HepG2 (cell line): ENCODE data around the gene MEGF6. TPM values are rescaled to one million over a fixed set of nuclear protein-coding genes. Genes with fewer than 3 reads are reported as not detected.

ENCODE experiments used
- DNMT1 ChIP-seq: sonication (generic); formaldehyde crosslinking; IDR thresholded peaks from 2 replicates; pipeline ENCODE4 v1.5.1; 2020; ENCODE audit warnings: mild to moderate bottlenecking, missing genetic modification reagents
- GTF2F1 ChIP-seq: fragments of 150-350 bp; IDR thresholded peaks from 2 replicates; pipeline ENCODE4 v1.6.1; 2014; ENCODE audit warnings: low read length
- HINFP ChIP-seq: sonication (generic); formaldehyde crosslinking; IDR thresholded peaks from 2 replicates; pipeline ENCODE4 v1.4.0; 2020; ENCODE audit warnings: low read depth, mild to moderate bottlenecking, missing genetic modification reagents
- HOXA7 ChIP-seq: sonication (generic); formaldehyde crosslinking; IDR thresholded peaks from 2 replicates; pipeline ENCODE4 v1.8.1; 2022; ENCODE audit warnings: mild to moderate bottlenecking, missing genetic modification reagents, moderate library complexity
- TEAD2 ChIP-seq: sonication (generic); formaldehyde crosslinking; IDR thresholded peaks from 2 replicates; pipeline ENCODE4 v1.9.0; 2021; ENCODE audit warnings: missing genetic modification reagents
- U2AF1 ChIP-seq: fragments of 200-400 bp; formaldehyde crosslinking; optimal IDR thresholded peaks from 2 replicates; pipeline ENCODE3; 2017; ENCODE audit warnings: mild to moderate bottlenecking, low read depth, low read length
- ZNF124 ChIP-seq: sonication (generic); formaldehyde crosslinking; IDR thresholded peaks from 2 replicates; pipeline ENCODE4 v1.4.0; 2020; ENCODE audit warnings: missing genetic modification reagents
- ZNF326 ChIP-seq: sonication (generic); formaldehyde crosslinking; IDR thresholded peaks from 2 replicates; pipeline ENCODE4 v1.4.0; 2020; ENCODE audit warnings: missing genetic modification reagents, borderline replicate concordance
- ZNF652 ChIP-seq: IDR thresholded peaks from 2 replicates; pipeline ENCODE4 v1.6.1; 2016; ENCODE audit warnings: low read depth, borderline replicate concordance
- ZNF713 ChIP-seq: sonication (generic); formaldehyde crosslinking; IDR thresholded peaks from 2 replicates; pipeline ENCODE4 v1.4.0; 2020; ENCODE audit warnings: mild to moderate bottlenecking, missing genetic modification reagents
- ZNF891 ChIP-seq: sonication (generic); formaldehyde crosslinking; IDR thresholded peaks from 2 replicates; pipeline ENCODE4 v1.5.0; 2020; ENCODE audit warnings: mild to moderate bottlenecking, missing genetic modification reagents
- polyA plus RNA-seq, 8 experiments: library from polyadenylated mRNA; depleted of rRNA in 3 of 8; stranded (reverse) in 7 of 8; unstranded in 1 of 8; fragments of >200 nt; fragmentation: Illumina TruSeq in 4 of 8; extraction: Trizol in 4 of 8; gene quantifications; 2 replicates each; pipeline versions ENCODE4 v1.2.1 to v1.2.3, GENCODE V29; 2011 to 2016; ENCODE audit warnings: low read depth in 4 of 8, missing spikeins in 1 of 8, mixed read lengths in 1 of 8; ENCODE audit not compliant: insufficient read depth in 1 of 8
- total RNA-seq, 5 experiments: library from RNA; depleted of rRNA; stranded (reverse); fragments of >200 nt; fragmentation: Illumina TruSeq; extraction: Trizol; gene quantifications; 2 replicates each; pipeline ENCODE4 v1.2.3, GENCODE V29; 2016; ENCODE audit warnings: low read depth in 1 of 5
- TF ChIP-seq, protein P1 (sequence below): sonication (generic); formaldehyde crosslinking; conservative IDR thresholded peaks from 2 replicates; pipeline ENCODE4 v1.8.0; 2022; ENCODE audit warnings: low read depth, missing genetic modification reagents
- TF ChIP-seq, protein P2 (sequence below): sonication (generic); formaldehyde crosslinking; IDR thresholded peaks from 2 replicates; pipeline ENCODE4 v1.8.1; 2023; ENCODE audit warnings: missing genetic modification reagents, inconsistent platforms, borderline replicate concordance
- TF ChIP-seq, protein P3 (sequence below): sonication (generic); formaldehyde crosslinking; IDR thresholded peaks from 2 replicates; pipeline ENCODE4 v1.5.0; 2020; ENCODE audit warnings: mild to moderate bottlenecking, missing genetic modification reagents
- TF ChIP-seq, protein P4 (sequence below): IDR thresholded peaks from 2 replicates; pipeline ENCODE4 v1.4.0; 2020; ENCODE audit warnings: mild to moderate bottlenecking, missing genetic modification reagents
- TF ChIP-seq, protein P5 (sequence below): sonication (generic); formaldehyde crosslinking; IDR thresholded peaks from 2 replicates; pipeline ENCODE4 v1.5.0; 2020; ENCODE audit warnings: missing genetic modification reagents

MEGF6 gene
- total and polyA plus RNA-seq, 2 of the 13 experiments (the other 11 are each of a cell fraction or from before 2014, with no cell fraction given) = 1.9 TPM

GRCh38 chr1:3457910-3458883, 153.1 kb downstream of the MEGF6 start (continued):
- TF ChIP-seq, protein P1, sequence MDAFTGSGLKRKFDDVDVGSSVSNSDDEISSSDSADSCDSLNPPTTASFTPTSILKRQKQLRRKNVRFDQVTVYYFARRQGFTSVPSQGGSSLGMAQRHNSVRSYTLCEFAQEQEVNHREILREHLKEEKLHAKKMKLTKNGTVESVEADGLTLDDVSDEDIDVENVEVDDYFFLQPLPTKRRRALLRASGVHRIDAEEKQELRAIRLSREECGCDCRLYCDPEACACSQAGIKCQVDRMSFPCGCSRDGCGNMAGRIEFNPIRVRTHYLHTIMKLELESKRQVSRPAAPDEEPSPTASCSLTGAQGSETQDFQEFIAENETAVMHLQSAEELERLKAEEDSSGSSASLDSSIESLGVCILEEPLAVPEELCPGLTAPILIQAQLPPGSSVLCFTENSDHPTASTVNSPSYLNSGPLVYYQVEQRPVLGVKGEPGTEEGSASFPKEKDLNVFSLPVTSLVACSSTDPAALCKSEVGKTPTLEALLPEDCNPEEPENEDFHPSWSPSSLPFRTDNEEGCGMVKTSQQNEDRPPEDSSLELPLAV (CRISPR knock-in tag) = no peak
- TF ChIP-seq DNMT1 (no peak), TEAD2 (no peak), ZNF891 (0 out of 2 replicates have a peak, but pooled peaks have one; percentile 63), HINFP (CRISPR knock-in tag) (peak; percentile 24; the same call in 1 of the 2 replicates), U2AF1 (no peak), HOXA7 (CRISPR knock-in tag) (no peak), GTF2F1 (no peak), ZNF713 (CRISPR knock-in tag) (no peak), ZNF124 (CRISPR knock-in tag) (0 out of 2 replicates have a peak, but pooled peaks have one; percentile 28), ZNF652 (CRISPR knock-in tag) (no peak), ZNF326 (CRISPR knock-in tag) (no peak)
- TF ChIP-seq, protein P2, sequence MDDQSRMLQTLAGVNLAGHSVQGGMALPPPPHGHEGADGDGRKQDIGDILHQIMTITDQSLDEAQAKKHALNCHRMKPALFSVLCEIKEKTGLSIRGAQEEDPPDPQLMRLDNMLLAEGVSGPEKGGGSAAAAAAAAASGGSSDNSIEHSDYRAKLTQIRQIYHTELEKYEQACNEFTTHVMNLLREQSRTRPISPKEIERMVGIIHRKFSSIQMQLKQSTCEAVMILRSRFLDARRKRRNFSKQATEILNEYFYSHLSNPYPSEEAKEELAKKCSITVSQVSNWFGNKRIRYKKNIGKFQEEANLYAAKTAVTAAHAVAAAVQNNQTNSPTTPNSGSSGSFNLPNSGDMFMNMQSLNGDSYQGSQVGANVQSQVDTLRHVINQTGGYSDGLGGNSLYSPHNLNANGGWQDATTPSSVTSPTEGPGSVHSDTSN (CRISPR knock-in tag) = no peak
- TF ChIP-seq, protein P3, sequence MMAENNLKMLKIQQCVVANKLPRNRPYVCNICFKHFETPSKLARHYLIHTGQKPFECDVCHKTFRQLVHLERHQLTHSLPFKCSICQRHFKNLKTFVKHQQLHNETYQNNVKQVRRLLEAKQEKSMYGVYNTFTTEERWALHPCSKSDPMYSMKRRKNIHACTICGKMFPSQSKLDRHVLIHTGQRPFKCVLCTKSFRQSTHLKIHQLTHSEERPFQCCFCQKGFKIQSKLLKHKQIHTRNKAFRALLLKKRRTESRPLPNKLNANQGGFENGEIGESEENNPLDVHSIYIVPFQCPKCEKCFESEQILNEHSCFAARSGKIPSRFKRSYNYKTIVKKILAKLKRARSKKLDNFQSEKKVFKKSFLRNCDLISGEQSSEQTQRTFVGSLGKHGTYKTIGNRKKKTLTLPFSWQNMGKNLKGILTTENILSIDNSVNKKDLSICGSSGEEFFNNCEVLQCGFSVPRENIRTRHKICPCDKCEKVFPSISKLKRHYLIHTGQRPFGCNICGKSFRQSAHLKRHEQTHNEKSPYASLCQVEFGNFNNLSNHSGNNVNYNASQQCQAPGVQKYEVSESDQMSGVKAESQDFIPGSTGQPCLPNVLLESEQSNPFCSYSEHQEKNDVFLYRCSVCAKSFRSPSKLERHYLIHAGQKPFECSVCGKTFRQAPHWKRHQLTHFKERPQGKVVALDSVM (CRISPR knock-in tag) = no peak
- TF ChIP-seq, protein P4, sequence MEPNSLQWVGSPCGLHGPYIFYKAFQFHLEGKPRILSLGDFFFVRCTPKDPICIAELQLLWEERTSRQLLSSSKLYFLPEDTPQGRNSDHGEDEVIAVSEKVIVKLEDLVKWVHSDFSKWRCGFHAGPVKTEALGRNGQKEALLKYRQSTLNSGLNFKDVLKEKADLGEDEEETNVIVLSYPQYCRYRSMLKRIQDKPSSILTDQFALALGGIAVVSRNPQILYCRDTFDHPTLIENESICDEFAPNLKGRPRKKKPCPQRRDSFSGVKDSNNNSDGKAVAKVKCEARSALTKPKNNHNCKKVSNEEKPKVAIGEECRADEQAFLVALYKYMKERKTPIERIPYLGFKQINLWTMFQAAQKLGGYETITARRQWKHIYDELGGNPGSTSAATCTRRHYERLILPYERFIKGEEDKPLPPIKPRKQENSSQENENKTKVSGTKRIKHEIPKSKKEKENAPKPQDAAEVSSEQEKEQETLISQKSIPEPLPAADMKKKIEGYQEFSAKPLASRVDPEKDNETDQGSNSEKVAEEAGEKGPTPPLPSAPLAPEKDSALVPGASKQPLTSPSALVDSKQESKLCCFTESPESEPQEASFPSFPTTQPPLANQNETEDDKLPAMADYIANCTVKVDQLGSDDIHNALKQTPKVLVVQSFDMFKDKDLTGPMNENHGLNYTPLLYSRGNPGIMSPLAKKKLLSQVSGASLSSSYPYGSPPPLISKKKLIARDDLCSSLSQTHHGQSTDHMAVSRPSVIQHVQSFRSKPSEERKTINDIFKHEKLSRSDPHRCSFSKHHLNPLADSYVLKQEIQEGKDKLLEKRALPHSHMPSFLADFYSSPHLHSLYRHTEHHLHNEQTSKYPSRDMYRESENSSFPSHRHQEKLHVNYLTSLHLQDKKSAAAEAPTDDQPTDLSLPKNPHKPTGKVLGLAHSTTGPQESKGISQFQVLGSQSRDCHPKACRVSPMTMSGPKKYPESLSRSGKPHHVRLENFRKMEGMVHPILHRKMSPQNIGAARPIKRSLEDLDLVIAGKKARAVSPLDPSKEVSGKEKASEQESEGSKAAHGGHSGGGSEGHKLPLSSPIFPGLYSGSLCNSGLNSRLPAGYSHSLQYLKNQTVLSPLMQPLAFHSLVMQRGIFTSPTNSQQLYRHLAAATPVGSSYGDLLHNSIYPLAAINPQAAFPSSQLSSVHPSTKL (CRISPR knock-in tag) = no peak
- TF ChIP-seq, protein P5, sequence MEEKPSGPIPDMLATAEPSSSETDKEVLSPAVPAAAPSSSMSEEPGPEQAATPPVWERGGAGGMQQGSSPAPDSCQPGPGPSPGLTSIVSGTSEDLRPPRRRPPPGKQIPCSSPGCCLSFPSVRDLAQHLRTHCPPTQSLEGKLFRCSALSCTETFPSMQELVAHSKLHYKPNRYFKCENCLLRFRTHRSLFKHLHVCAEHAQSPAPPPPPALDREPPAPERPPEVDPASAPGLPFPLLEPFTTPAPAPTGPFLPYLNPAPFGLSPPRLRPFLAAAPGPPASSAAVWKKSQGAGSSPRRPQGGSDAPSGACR (CRISPR knock-in tag) = no peak
